Common myeloid progenitor, CD34-positive (primary cell): ENCODE data around the gene RAB15.

Experiments
- CTCF ChIA-PET: fragments of 350-600 bp; sonication (Branson Sonifier 250); formaldehyde crosslinking; loops from one replicate; lab custom pipeline; 2021; ENCODE audit warnings: antibody characterized with exemption; lab: Charles Lee
- POLR2A ChIA-PET: fragments of 350-600 bp; sonication (Branson Sonifier 250); formaldehyde crosslinking; loops from one replicate; lab custom pipeline; 2021; ENCODE audit warnings: antibody characterized with exemption; lab: Charles Lee
- DNase-seq, 3 donors: peaks; one replicate each; pipeline versions ENCODE4 v3.0.0 to v3.0.0-alpha.2; 2013
- H3K27ac ChIP-seq, 2 experiments: 1 replicate in 1 of 2; 2 replicates in 1 of 2; pipeline ENCODE4 v1.7.0; 2013; ENCODE audit warnings: inconsistent platforms in 2 of 2, low read length in 2 of 2, mild to moderate bottlenecking in 2 of 2, low read depth in 1 of 2, moderate library complexity in 1 of 2; ENCODE audit not compliant: severe bottlenecking in 2 of 2, insufficient read depth in 1 of 2, poor library complexity in 1 of 2
- H3K27me3 ChIP-seq, 5 experiments: replicated peaks in 2 of 5; 1 replicate in 3 of 5; 2 replicates in 2 of 5; pipeline versions ENCODE4 v1.6.1 to v1.7.0; 2013; ENCODE audit warnings: low read length in 4 of 5, mild to moderate bottlenecking in 2 of 5, moderate library complexity in 2 of 5, inconsistent platforms in 1 of 5; ENCODE audit not compliant: insufficient read depth in 5 of 5, control insufficient read depth in 4 of 5
- H3K36me3 ChIP-seq, 4 experiments: 1 replicate in 2 of 4; 2 replicates in 2 of 4; pipeline versions ENCODE4 v1.6.1 to v1.7.0; 2013; ENCODE audit warnings: low read length in 3 of 4, control low read depth in 1 of 4, mild to moderate bottlenecking in 1 of 4; ENCODE audit not compliant: control insufficient read depth in 4 of 4, insufficient read depth in 4 of 4
- H3K4me1 ChIP-seq, 4 experiments: 1 replicate in 3 of 4; 2 replicates in 1 of 4; pipeline versions ENCODE4 v1.6.1 to v1.7.1; 2013; ENCODE audit warnings: low read length in 3 of 4, mild to moderate bottlenecking in 3 of 4, control low read depth in 1 of 4, inconsistent platforms in 1 of 4, moderate library complexity in 1 of 4; ENCODE audit not compliant: control insufficient read depth in 4 of 4, insufficient read depth in 4 of 4; ENCODE audit errors: control extremely low read depth in 1 of 4
- H3K4me3 ChIP-seq, 7 experiments: 1 replicate in 4 of 7; 2 replicates in 3 of 7; pipeline versions ENCODE4 v1.5.1 to v1.7.0; 2013; ENCODE audit warnings: mild to moderate bottlenecking in 7 of 7, low read length in 6 of 7, moderate library complexity in 6 of 7, inconsistent platforms in 2 of 7, low read depth in 2 of 7, control low read depth in 1 of 7; ENCODE audit not compliant: insufficient read depth in 4 of 7, control insufficient read depth in 1 of 7; ENCODE audit errors: extremely low read depth in 1 of 7
- H3K9me3 ChIP-seq, 5 experiments: 1 replicate in 4 of 5; 2 replicates in 1 of 5; pipeline versions ENCODE4 v1.6.1 to v1.7.1; 2013; ENCODE audit warnings: low read length in 4 of 5, mild to moderate bottlenecking in 2 of 5, inconsistent platforms in 1 of 5, low read depth in 1 of 5, moderate library complexity in 1 of 5; ENCODE audit not compliant: control insufficient read depth in 4 of 5, insufficient read depth in 2 of 5; ENCODE audit errors: control extremely low read depth in 1 of 5
- WGBS: methylation state at CpG from one replicate; pipeline ENCODE4 v1.1.5; 2013; ENCODE audit not compliant: insufficient coverage; 5-methylcytosine and 5-hydroxymethylcytosine counted together

RAB15 gene

DNA sequence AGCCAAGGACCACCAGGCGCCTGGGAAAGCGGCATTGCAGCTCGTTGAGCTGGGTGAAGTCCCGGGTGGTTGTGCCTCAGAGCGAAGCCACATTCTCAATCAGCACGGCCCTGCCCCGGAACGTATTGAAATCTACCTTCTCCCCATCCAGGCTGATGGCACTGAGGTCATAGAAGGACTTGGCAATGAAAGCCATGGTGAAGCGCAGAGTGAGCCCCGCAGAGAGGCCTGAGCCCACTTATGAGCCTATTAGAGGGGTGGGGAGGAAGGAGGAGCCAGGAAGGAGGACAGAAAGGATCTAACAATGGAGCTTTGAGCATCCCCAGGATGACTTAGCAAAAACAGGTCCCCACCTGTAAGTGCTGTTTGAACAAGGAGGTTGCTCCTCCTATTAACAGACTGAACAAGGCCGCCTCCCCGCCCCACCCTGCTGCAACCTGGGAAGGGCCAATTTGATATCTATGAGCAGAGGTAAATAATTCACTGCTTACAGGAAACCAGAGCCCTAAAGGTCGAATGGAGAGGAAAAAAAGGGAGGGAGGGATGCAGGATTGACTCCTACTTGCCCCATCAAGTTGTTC is 29.5 kb downstream of the RAB15 start, which contains the start of gene GPX2:
Gene GPX2, minus strand, starts transcription at position 215 of the 581 bp plus-strand sequence. Its CDS starts 19 bp downstream, at position 196.
- CTCF ChIA-PET = interaction anchor here (1.1 to 4.3 kb wide), 4 partner anchors 12 to 119 kb away, joined by 5 to 14 read pairs (median 6); no protein-coding TSS in a partner anchor
- 82% methylated on average over 9 of the region's 13 CpGs for WGBS

DNA sequence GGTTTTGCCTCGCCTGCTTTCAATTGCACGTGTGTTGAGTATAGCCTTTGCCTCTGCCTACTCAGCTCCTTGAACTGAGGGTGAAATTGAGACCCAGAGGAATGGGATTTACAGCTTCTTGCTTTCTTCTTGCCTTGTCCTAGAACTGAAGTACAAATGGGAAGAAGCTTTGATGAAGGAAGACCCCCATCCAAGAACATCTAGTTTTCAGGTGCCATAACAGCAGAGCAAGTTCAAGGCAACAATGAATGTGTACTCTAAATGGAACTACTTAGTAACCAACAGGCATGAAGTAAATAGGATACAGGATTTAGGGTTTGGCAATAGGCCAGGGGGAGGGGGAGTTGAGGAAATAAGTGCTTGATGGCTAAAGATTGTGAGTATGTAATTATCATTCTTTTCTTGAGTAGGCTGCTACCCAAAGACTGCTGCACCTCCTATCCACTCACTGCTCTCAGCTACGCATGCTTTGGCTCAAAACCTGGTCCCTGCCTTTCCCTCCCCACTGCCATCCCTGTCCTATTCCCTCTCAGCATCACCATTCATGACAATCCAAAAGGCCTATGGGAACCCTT is 31.7 kb downstream of the RAB15 start:
- POLR2A ChIA-PET = no interaction called here
- H3K36me3 ChIP-seq = peaks cover 5 to 34% (median 15%) of the 10 kb centered on the region in 4 experiments
- DNase-seq = peak in 2 of 3 donors; percentile 12 to 20
- no peaks in the 10 kb centered on the region for H3K9me3 ChIP-seq
- WGBS = 100% methylated on average over 1 of the region's 3 CpGs
- H3K27ac ChIP-seq = no peak overlapping the region
- no peak overlapping the region for H3K4me3 ChIP-seq
- no peaks in the 10 kb centered on the region for H3K27me3 ChIP-seq
- CTCF ChIA-PET = interaction anchor here (1.0 to 4.3 kb wide), 7 partner anchors 10 to 117 kb away, joined by 3 to 14 read pairs (median 6); no protein-coding TSS in a partner anchor
- peaks cover 4 to 18% (median 12%) of the 10 kb centered on the region in 4 experiments for H3K4me1 ChIP-seq

More for the DNA sequence above, 29.5 kb downstream of the RAB15 start, which contains the start of gene GPX2:
- H3K4me1 ChIP-seq = peaks cover 4 to 21% (median 15%) of the 10 kb centered on the region in 4 experiments
- H3K9me3 ChIP-seq = no peaks in the 10 kb centered on the region
- POLR2A ChIA-PET = no interaction called here
- no peak for DNase-seq
- H3K27me3 ChIP-seq = no peaks in the 10 kb centered on the region
- H3K27ac ChIP-seq = no peak within 1 kb of the TSS
- peaks cover 0 to 40% (median 19%) of the 10 kb centered on the region in 4 experiments for H3K36me3 ChIP-seq
- H3K4me3 ChIP-seq = no peak within 1 kb of the TSS

DNA sequence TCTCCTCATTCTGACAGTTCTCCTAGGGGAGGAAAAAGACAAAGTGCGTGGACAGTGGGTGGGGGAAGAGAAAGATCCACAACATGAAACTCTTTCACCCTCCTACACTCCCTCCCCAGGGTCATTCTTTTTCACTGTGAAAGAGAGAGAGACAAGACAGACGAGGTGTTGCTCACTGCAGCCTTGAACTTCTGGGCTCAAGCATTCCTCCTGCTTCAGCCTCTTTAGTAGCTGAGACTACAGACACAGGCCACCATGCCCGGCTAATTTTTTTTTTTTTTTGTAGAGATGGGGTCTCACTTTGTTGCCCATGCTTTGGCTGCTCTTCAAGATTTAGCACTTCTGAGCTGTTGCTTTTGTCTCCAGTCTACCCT is 32.3 kb downstream of the RAB15 start:
- H3K36me3 ChIP-seq = peaks cover 5 to 36% (median 14%) of the 10 kb centered on the region in 4 experiments
- CTCF ChIA-PET = interaction anchor here (0.6 to 4.3 kb wide), 6 partner anchors 12 to 116 kb away, joined by 3 to 14 read pairs (median 6); no protein-coding TSS in a partner anchor
- no peak for DNase-seq
- no peaks in the 10 kb centered on the region for H3K27me3 ChIP-seq
- POLR2A ChIA-PET = no interaction called here
- H3K27ac ChIP-seq = no peak overlapping the region
- H3K4me1 ChIP-seq = peaks cover 4 to 18% (median 12%) of the 10 kb centered on the region in 4 experiments
- no peak overlapping the region for H3K4me3 ChIP-seq
- WGBS = 100% methylated on average over 1 of the region's 3 CpGs
- no peaks in the 10 kb centered on the region for H3K9me3 ChIP-seq

DNA sequence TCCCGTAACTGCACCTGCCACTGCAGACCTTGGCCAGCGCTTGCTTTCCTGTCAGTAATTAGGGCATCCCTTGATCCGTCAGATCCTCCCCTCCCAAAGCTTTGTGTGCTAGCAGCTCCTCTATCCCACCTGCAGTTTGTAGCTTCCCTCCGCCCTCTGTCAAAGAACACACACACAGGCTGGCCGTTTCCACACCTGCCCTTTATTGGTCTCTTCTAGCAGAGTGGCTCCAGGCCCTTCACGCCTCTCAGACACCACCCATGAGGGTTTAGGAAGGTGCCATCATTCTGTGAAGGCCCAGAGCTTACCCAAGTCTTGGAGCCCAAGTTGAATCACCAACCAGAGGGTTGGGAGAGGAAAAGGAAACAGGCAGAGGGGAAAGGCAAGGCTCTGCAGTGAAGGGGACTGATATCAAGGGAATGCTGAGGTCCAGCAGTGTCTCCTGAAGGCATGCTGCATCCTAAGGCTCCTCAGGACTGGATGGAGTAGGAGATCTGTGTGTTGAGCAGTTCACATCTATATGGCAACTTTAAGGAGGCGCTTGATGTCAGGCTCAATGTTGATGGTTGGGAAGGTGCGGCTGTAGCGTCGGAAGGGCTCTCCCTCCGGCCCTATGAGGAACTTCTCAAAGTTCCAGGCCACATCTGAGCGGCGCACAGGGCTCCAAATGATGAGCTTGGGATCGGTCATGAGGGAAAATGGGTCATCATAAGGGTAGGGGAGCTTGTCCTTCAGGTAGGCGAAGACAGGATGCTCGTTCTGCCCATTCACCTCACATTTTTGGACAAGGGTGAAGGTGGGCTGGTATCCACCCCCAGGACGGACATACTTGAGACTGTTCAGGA is 32.9 kb downstream of the RAB15 start:
- POLR2A ChIA-PET = interaction anchor here (0.6 kb wide), 1 partner anchor 10 kb away, joined by 3 read pairs; no protein-coding TSS in a partner anchor
- no peak overlapping the region for H3K27ac ChIP-seq
- WGBS = 98% methylated on average over 13 of the region's 17 CpGs
- H3K4me1 ChIP-seq = peaks cover 4 to 14% (median 11%) of the 10 kb centered on the region in 4 experiments
- no peaks in the 10 kb centered on the region for H3K9me3 ChIP-seq
- no peak overlapping the region for H3K4me3 ChIP-seq
- H3K27me3 ChIP-seq = no peaks in the 10 kb centered on the region
- no peak for DNase-seq
- CTCF ChIA-PET = interaction anchor here (0.6 to 4.3 kb wide), 8 partner anchors 12 to 285 kb away, joined by 3 to 14 read pairs (median 5); no protein-coding TSS in a partner anchor
- H3K36me3 ChIP-seq = peaks cover 8 to 34% (median 16%) of the 10 kb centered on the region in 4 experiments

DNA sequence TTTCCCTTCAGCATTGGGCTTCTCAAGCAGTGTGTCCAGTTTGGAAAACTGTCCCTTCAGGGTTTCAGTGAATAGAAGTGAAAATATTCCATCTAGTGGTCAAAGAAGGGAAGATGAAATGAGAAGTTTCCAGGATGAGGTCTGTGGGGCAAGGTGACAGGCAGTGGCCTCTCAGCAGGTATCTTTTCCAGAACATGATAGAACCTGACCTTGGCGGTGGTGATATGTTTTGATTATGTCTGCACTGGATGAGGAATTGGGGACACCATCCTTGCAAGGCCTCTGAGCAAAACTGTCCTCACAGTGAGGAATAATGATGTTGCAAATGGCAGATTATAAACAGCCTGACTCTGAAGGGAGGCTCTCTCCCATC is 34.3 kb downstream of the RAB15 start:
- no peaks in the 10 kb centered on the region for H3K9me3 ChIP-seq
- 100% methylated on average over 1 of the region's 1 CpG for WGBS
- peaks cover 16 to 42% (median 27%) of the 10 kb centered on the region in 4 experiments for H3K36me3 ChIP-seq
- H3K27me3 ChIP-seq = no peaks in the 10 kb centered on the region
- no peak overlapping the region for H3K4me3 ChIP-seq
- DNase-seq = no peak
- POLR2A ChIA-PET = no interaction called here
- CTCF ChIA-PET = interaction anchor here (2.5 kb wide), 1 partner anchor 27 kb away, joined by 8 read pairs; no protein-coding TSS in a partner anchor
- peaks cover 0 to under 1% (median 0%) of the 10 kb centered on the region in 4 experiments for H3K4me1 ChIP-seq
- no peak overlapping the region for H3K27ac ChIP-seq

DNA sequence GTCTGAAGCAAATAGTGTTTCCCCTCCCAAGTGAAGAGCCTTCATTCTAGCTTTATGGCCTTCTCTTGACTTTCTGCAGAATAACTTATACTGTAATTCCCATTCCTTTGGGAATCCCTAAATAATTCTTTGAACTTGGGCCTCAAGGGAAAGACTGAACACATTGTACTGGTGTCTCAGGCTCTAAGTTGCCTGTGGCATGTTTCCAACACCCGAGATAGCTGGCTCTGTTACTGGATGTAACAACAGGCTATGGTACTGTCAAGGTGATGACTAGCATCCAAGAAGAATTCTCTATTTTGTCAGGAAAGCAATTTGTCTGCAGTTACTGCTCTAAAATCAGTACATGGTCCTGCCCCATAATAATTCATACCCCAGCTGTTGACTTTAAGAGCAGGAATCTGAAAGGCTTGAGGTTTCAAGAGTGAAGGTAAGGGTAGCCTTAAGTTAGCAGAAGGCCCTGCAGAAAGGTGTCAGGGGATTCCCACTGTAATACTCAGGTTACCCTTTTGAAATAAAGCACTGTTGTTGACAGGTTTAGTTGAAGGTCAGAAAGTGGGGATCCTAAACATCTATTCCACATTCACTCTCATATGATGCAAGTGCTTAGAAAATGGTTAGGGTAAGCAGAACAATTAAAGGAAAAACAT is 34.8 kb downstream of the RAB15 start:
- no peak overlapping the region for H3K27ac ChIP-seq
- WGBS = no CpG with 5 or more reads among the region's 1 CpG
- H3K4me3 ChIP-seq = no peak overlapping the region
- no peaks in the 10 kb centered on the region for H3K9me3 ChIP-seq
- no peaks in the 10 kb centered on the region for H3K27me3 ChIP-seq
- no peaks in the 10 kb centered on the region for H3K4me1 ChIP-seq
- ChIA-PET CTCF (interaction anchor here (1.1 to 2.5 kb wide), 5 partner anchors 10 to 45 kb away, joined by 3 to 12 read pairs (median 8); no protein-coding TSS in a partner anchor), POLR2A (no interaction called here)
- no peak for DNase-seq
- peaks cover 16 to 44% (median 29%) of the 10 kb centered on the region in 4 experiments for H3K36me3 ChIP-seq
